Mesenchymal stem cell (in vitro differentiated cells and primary cell): ENCODE measurements around the gene COG3.

ENCODE experiments used
- DNase-seq: peaks from one replicate; pipeline ENCODE4 v3.0.0-alpha.2; 2013
- H2AFZ ChIP-seq: one replicate; pipeline ENCODE4 v1.6.1; 2013; ENCODE audit warnings: low read depth, mild to moderate bottlenecking, control low read depth, inconsistent platforms, low read length, moderate library complexity
- H2AK5ac ChIP-seq: 2 replicates; pipeline ENCODE4 v1.6.1; 2013; ENCODE audit warnings: low read length, moderate library complexity, mild to moderate bottlenecking, inconsistent platforms; ENCODE audit not compliant: severe bottlenecking
- H2BK120ac ChIP-seq: one replicate; pipeline ENCODE4 v1.6.1; 2013; ENCODE audit warnings: low read depth, mild to moderate bottlenecking, inconsistent platforms, low read length, moderate library complexity
- H2BK12ac ChIP-seq, 2 experiments: one replicate each; pipeline ENCODE4 v1.6.1; 2013; ENCODE audit warnings: inconsistent platforms in 2 of 2, low read length in 2 of 2, mild to moderate bottlenecking in 2 of 2, moderate library complexity in 2 of 2, control low read depth in 1 of 2
- H2BK15ac ChIP-seq: one replicate; pipeline ENCODE4 v1.6.1; 2013; ENCODE audit warnings: mild to moderate bottlenecking, low read depth, inconsistent platforms; ENCODE audit not compliant: poor library complexity, severe bottlenecking
- H2BK5ac ChIP-seq: 2 replicates; pipeline ENCODE4 v1.6.1; 2013; ENCODE audit warnings: low read depth, mild to moderate bottlenecking, low read length, control low read depth, inconsistent platforms; ENCODE audit not compliant: poor library complexity, severe bottlenecking
- H3K14ac ChIP-seq, 2 experiments: one replicate each; pipeline ENCODE4 v1.6.1; 2013; ENCODE audit warnings: inconsistent platforms in 2 of 2, low read length in 2 of 2, control low read depth in 1 of 2, mild to moderate bottlenecking in 1 of 2, moderate library complexity in 1 of 2
- H3K18ac ChIP-seq, 2 experiments: one replicate each; pipeline ENCODE4 v1.6.1; 2013; ENCODE audit warnings: inconsistent platforms in 2 of 2, low read length in 2 of 2, control low read depth in 1 of 2, low read depth in 1 of 2, mild to moderate bottlenecking in 1 of 2
- H3K23ac ChIP-seq, 2 experiments: one replicate each; pipeline ENCODE4 v1.6.1; 2013; ENCODE audit warnings: inconsistent platforms in 2 of 2, low read length in 2 of 2, mild to moderate bottlenecking in 2 of 2, moderate library complexity in 2 of 2, control low read depth in 1 of 2
- H3K27ac ChIP-seq: 2 replicates; pipeline ENCODE4 v1.5.1; 2013; ENCODE audit warnings: mild to moderate bottlenecking, moderate library complexity, low read length, control low read depth, inconsistent platforms; ENCODE audit not compliant: poor library complexity, severe bottlenecking
- H3K27me3 ChIP-seq, 2 experiments: 2 replicates each; pipeline versions ENCODE4 v1.6.1 to v1.7.0; 2013; ENCODE audit warnings: low read length in 2 of 2, mild to moderate bottlenecking in 2 of 2, moderate library complexity in 2 of 2, control low read depth in 1 of 2, inconsistent platforms in 1 of 2; ENCODE audit not compliant: control insufficient read depth in 1 of 2, insufficient read depth in 1 of 2
- H3K36me3 ChIP-seq, 2 experiments: 2 replicates each; pipeline versions ENCODE4 v1.6.1 to v1.7.0; 2013; ENCODE audit warnings: low read length in 2 of 2, control low read depth in 1 of 2, inconsistent platforms in 1 of 2, low read depth in 1 of 2, mild to moderate bottlenecking in 1 of 2; ENCODE audit not compliant: insufficient read depth in 2 of 2, control insufficient read depth in 1 of 2
- H3K4ac ChIP-seq, 2 experiments: one replicate each; pipeline ENCODE4 v1.6.1; 2013; ENCODE audit warnings: inconsistent platforms in 2 of 2, low read length in 2 of 2, mild to moderate bottlenecking in 2 of 2, moderate library complexity in 2 of 2, control low read depth in 1 of 2, low read depth in 1 of 2
- H3K4me1 ChIP-seq: 2 replicates; pipeline ENCODE4 v1.6.1; 2013; ENCODE audit warnings: low read depth, low read length, control low read depth; ENCODE audit not compliant: control insufficient read depth, insufficient read depth
- H3K4me2 ChIP-seq: 2 replicates; pipeline ENCODE4 v1.6.1; 2013; ENCODE audit warnings: low read length, mild to moderate bottlenecking, inconsistent platforms; ENCODE audit not compliant: poor library complexity, severe bottlenecking
- H3K4me3 ChIP-seq, 2 experiments: 2 replicates each; pipeline versions ENCODE4 v1.5.1 to v1.7.0; 2013; ENCODE audit warnings: low read length in 2 of 2, mild to moderate bottlenecking in 2 of 2, control low read depth in 1 of 2, low read depth in 1 of 2; ENCODE audit not compliant: insufficient read depth in 1 of 2
- H3K79me1 ChIP-seq: replicated peaks from 2 replicates; pipeline ENCODE4 v1.6.1; 2013; ENCODE audit warnings: mild to moderate bottlenecking, control low read depth, low read length, inconsistent platforms; ENCODE audit not compliant: poor library complexity, severe bottlenecking
- H3K9ac ChIP-seq: 2 replicates; pipeline ENCODE4 v1.7.0; 2013; ENCODE audit warnings: mild to moderate bottlenecking, low read length, moderate library complexity
- H3K9me3 ChIP-seq: 2 replicates; pipeline ENCODE4 v1.7.0; 2013; ENCODE audit warnings: mild to moderate bottlenecking, low read length; ENCODE audit not compliant: control insufficient read depth
- H4K8ac ChIP-seq: one replicate; pipeline ENCODE4 v1.6.1; 2013; ENCODE audit warnings: inconsistent platforms, mild to moderate bottlenecking, low read length, moderate library complexity
- H4K91ac ChIP-seq: one replicate; pipeline ENCODE4 v1.6.1; 2013; ENCODE audit warnings: mild to moderate bottlenecking, low read length, inconsistent platforms
- WGBS: methylation state at CpG from one replicate; pipeline ENCODE4 v1.1.7; 2013; ENCODE audit warnings: mixed read lengths; 5-methylcytosine and 5-hydroxymethylcytosine counted together

Gene COG3

DNA sequence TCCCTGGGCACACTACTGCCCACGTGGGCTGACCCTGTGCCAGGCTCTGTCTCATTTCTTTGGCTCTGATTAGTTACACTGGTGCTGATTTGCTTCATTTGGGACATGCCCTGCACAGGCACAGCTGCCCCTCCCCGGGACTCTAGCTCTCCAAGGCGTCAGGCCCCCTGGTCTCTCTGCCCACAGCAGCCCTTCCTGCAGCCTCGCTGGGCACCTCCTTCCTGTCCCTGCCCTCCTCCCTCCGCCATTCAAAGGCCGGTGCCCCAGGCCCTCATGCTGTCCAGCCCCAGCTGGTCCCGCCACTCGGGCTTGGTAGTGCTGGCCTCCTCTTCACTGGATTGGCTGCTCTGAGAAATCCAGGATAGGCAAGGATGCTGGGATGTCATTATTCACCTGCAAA lies 77.7 kb downstream of the COG3 start:
- H4K91ac ChIP-seq: no peak overlapping the region
- H3K4me3 ChIP-seq: no peak overlapping the region
- no peak overlapping the region for H3K4ac ChIP-seq
- peaks cover 6 to 7% of the 10 kb centered on the region in 2 experiments for H3K36me3 ChIP-seq
- H2BK12ac ChIP-seq: no peak overlapping the region
- H2BK5ac ChIP-seq: no peak overlapping the region
- H4K8ac ChIP-seq: no peak overlapping the region
- H3K79me1 ChIP-seq: no peaks in the 10 kb centered on the region
- 78% methylated on average over 8 of the region's 8 CpGs for WGBS
- H3K4me1 ChIP-seq: no peaks in the 10 kb centered on the region
- H3K9me3 ChIP-seq: no peaks in the 10 kb centered on the region
- H3K18ac ChIP-seq: no peak overlapping the region
- no peak overlapping the region for H2BK15ac ChIP-seq
- H3K4me2 ChIP-seq: no peak overlapping the region
- no peak overlapping the region for H3K14ac ChIP-seq
- H3K9ac ChIP-seq: no peak overlapping the region
- H2AK5ac ChIP-seq: no peak overlapping the region
- no peak overlapping the region for H2AFZ ChIP-seq
- DNase-seq: no peak
- H3K27ac ChIP-seq: no peak overlapping the region
- H3K23ac ChIP-seq: no peak overlapping the region
- peaks cover 9 to 11% of the 10 kb centered on the region in 2 experiments for H3K27me3 ChIP-seq
- no peak overlapping the region for H2BK120ac ChIP-seq

DNA sequence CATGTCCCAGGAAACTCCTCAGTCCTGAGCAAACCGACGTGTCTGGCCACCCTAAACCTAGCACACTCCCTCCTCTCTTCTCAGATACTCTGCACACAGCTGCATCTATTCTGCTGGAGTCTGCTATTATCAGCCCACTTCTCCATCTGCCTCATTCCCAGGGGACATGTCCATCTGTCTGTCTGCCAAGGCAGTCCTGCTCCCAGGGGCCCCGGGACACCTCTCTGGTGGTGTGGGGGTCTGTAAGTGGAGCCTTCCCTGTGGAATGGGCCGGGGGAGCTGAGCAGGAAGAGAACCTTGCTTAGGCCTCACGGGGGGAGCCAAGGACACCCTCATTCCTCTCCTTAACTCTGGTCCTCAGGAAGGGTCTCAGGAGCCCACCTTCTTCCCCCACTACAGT lies 78.1 kb downstream of the COG3 start:
- Histone ChIP-seq H3K27me3 (peaks cover 14 to 16% of the 10 kb centered on the region in 2 experiments), H3K4ac (no peak overlapping the region), H2AK5ac (no peak overlapping the region), H2BK120ac (no peak overlapping the region), H3K9me3 (no peaks in the 10 kb centered on the region), H3K79me1 (no peaks in the 10 kb centered on the region), H3K4me2 (no peak overlapping the region), H2AFZ (no peak overlapping the region), H3K36me3 (peaks cover 3 to 5% of the 10 kb centered on the region in 2 experiments), H4K8ac (no peak overlapping the region), H3K9ac (no peak overlapping the region), H3K4me1 (no peaks in the 10 kb centered on the region), H3K18ac (no peak overlapping the region), H3K23ac (no peak overlapping the region), H3K4me3 (no peak overlapping the region), H3K27ac (no peak overlapping the region), H2BK12ac (no peak overlapping the region), H4K91ac (no peak overlapping the region), H2BK5ac (no peak overlapping the region), H3K14ac (peak overlapping the region in 1 of 2 experiments; percentile 44), H2BK15ac (no peak overlapping the region)
- 96% methylated on average over 4 of the region's 5 CpGs for WGBS
- DNase-seq: no peak

DNA sequence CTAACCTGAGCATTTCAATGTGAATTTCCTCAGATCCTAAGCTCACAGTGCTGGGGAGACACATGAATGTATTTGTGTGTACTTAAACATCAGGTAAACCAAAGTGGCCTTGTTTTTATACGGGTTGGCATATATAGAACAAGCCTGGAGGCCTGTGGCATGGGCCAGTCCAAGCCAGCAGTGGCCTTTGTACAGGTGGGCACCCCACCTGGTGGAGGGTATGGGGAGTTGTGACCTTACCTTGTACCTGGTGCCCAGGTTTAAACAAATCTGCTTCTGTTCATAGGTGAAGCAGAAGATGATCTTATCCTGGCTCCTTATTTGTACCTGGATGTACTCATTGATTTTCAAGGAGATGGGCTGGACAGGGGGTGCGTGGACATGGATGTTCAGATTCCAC lies 79.8 kb downstream of the COG3 start:
- no peak for DNase-seq
- Histone ChIP-seq H3K36me3 (no peaks in the 10 kb centered on the region), H2BK120ac (no peak overlapping the region), H3K4ac (no peak overlapping the region), H4K91ac (no peak overlapping the region), H3K4me3 (no peak overlapping the region), H3K23ac (no peak overlapping the region), H3K4me2 (no peak overlapping the region), H3K9ac (no peak overlapping the region), H3K79me1 (no peaks in the 10 kb centered on the region), H2AK5ac (no peak overlapping the region), H2BK5ac (no peak overlapping the region), H2AFZ (no peak overlapping the region), H3K9me3 (no peaks in the 10 kb centered on the region), H4K8ac (no peak overlapping the region), H3K27ac (no peak overlapping the region), H3K4me1 (no peaks in the 10 kb centered on the region), H3K18ac (no peak overlapping the region), H3K14ac (no peak overlapping the region), H3K27me3 (peaks cover 24 to 28% of the 10 kb centered on the region in 2 experiments), H2BK12ac (no peak overlapping the region), H2BK15ac (no peak overlapping the region)
- 90% methylated on average over 2 of the region's 2 CpGs for WGBS

DNA sequence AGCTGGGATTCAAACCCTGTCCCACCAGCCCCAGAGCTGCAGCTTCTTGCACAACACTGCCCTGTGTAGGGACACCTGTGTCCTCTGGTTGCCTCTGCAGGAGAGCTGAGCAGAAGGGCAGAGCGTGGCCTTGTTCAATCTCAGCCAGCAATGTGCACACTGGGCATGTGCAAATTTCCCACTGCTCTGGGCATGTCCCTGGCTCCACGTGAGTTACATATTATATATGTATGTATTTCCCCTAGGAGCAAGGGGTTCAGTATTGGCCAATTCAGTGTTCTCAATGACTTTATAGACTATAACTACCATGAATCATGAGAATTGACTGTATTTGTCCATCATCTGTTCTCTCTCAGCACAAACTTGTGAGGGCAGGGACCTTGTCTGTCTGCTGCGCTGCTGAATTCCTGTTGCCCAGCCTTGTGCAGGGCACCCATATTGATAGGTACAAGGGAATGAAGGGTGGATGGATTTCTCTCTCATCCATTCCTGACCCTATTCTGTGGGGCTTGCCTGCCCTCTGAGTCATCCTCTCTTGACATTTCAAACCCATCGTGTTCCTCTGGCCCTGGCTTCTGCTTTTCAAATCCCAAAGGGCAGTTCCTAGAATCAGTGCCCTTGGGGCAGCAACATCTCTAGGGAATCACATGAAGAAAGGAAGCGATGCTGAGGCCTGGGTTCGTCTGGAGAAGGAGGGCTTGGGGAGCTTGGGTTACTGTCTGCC lies 81.1 kb downstream of the COG3 start:
- no peak overlapping the region for H3K4me3 ChIP-seq
- H2BK5ac ChIP-seq: no peak overlapping the region
- H2AFZ ChIP-seq: no peak overlapping the region
- no peak overlapping the region for H2BK12ac ChIP-seq
- no peaks in the 10 kb centered on the region for H3K9me3 ChIP-seq
- no peak overlapping the region for H3K23ac ChIP-seq
- H2AK5ac ChIP-seq: no peak overlapping the region
- H3K4me1 ChIP-seq: no peaks in the 10 kb centered on the region
- no peak overlapping the region for H2BK120ac ChIP-seq
- no peaks in the 10 kb centered on the region for H3K36me3 ChIP-seq
- H3K79me1 ChIP-seq: no peaks in the 10 kb centered on the region
- DNase-seq: no peak
- H2BK15ac ChIP-seq: no peak overlapping the region
- no peak overlapping the region for H3K18ac ChIP-seq
- peaks cover 31 to 41% of the 10 kb centered on the region in 2 experiments for H3K27me3 ChIP-seq
- WGBS: 78% methylated on average over 6 of the region's 6 CpGs
- H3K4ac ChIP-seq: no peak overlapping the region
- no peak overlapping the region for H3K27ac ChIP-seq
- no peak overlapping the region for H4K91ac ChIP-seq
- no peak overlapping the region for H3K4me2 ChIP-seq
- H4K8ac ChIP-seq: no peak overlapping the region
- peak overlapping the region in 1 of 2 experiments; percentile 22 for H3K14ac ChIP-seq
- no peak overlapping the region for H3K9ac ChIP-seq
